Gastrocnemius medialis (tissue), 4 donors: ENCODE measurements around the gene COL4A3.

ENCODE experiments used
- CTCF ChIP-seq, 5 experiments: fragments of 450-650 bp in 3 of 5; fragments of 200-600 bp in 2 of 5; sonication (generic) in 2 of 5; IDR thresholded peaks in 4 of 5; conservative IDR thresholded peaks in 1 of 5; 1 replicate in 4 of 5; 2 replicates in 1 of 5; pipeline ENCODE4 v1.5.1; 2016 to 2019; ENCODE audit warnings: antibody characterized with exemption in 5 of 5, mild to moderate bottlenecking in 3 of 5, moderate library complexity in 3 of 5
- POLR2A ChIP-seq, 2 donors: fragments of 450-650 bp; IDR thresholded peaks; one replicate each; pipeline ENCODE4 v1.6.1; 2017; ENCODE audit warnings: antibody characterized with exemption in 2 of 2, mild to moderate bottlenecking in 2 of 2, moderate library complexity in 2 of 2

- TF ChIP-seq CTCF (IDR thresholded peaks at IDR 0.05 in 4 of 5, conservative IDR thresholded peaks at IDR 0.05 in 1 of 5) = no peak
- TF ChIP-seq POLR2A (IDR thresholded peaks at IDR 0.05) = no peak
Measured at GRCh38 chr2:227204452-227204851, 40.0 kb downstream of the COL4A3 start.
